ENCODE measurements around the gene CLDN19. TPM values are rescaled to one million over a fixed set of nuclear protein-coding genes. Genes with fewer than 3 reads are reported as not detected.

Gene CLDN19
- total and polyA plus RNA-seq, 8 donors: 0.37 TPM; not detected in 7

DNA sequence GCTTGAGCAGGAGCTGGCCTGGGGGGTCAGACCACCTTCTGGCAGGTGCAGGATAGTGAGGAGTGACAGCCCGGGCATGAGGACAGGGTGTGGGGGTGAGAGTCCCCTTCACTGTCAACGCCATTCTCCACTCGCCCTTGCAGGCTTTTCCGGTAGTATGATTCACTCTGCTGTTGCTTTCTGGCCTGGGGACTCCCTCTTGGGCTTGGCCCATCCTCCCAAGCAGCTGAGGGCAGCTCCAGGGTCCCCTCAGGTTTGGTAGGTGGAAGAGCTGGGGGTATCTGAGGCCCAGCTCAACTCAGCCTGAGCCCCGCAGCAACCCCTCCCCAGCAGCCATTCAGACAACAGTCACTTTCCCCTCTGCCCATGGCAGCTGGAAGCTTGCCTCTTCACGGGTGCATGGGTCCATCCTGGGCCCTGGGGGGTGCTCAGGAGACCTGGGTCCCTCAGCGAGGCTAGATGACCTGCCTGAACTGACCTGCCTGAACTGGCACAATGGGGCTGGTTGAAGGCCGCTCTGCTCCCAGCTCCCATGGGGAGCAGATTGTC, 1.3 kb downstream of the CLDN19 start:
- WGBS, 5 donors: 83 to 91% (median 86%) methylated on average over 4 to 8 of the region's 8 CpGs
- no peak for DNase-seq
- TF ChIP-seq EP300 (IDR thresholded peaks at IDR 0.05): no peak
- TF ChIP-seq, protein P1, sequence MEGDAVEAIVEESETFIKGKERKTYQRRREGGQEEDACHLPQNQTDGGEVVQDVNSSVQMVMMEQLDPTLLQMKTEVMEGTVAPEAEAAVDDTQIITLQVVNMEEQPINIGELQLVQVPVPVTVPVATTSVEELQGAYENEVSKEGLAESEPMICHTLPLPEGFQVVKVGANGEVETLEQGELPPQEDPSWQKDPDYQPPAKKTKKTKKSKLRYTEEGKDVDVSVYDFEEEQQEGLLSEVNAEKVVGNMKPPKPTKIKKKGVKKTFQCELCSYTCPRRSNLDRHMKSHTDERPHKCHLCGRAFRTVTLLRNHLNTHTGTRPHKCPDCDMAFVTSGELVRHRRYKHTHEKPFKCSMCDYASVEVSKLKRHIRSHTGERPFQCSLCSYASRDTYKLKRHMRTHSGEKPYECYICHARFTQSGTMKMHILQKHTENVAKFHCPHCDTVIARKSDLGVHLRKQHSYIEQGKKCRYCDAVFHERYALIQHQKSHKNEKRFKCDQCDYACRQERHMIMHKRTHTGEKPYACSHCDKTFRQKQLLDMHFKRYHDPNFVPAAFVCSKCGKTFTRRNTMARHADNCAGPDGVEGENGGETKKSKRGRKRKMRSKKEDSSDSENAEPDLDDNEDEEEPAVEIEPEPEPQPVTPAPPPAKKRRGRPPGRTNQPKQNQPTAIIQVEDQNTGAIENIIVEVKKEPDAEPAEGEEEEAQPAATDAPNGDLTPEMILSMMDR (IDR thresholded peaks at IDR 0.05): no peak
- TF ChIP-seq POLR2A (IDR thresholded peaks at IDR 0.05): no peak
- TF ChIP-seq POLR2AphosphoS5 (IDR thresholded peaks at IDR 0.05): no peak
- Histone ChIP-seq H3K27me3 (no peaks in the 10 kb centered on the region), H3K9me3 (no peaks in the 10 kb centered on the region), H3K27ac (no peak overlapping the region), H3K36me3 (no peaks in the 10 kb centered on the region), H3K4me3 (no peak overlapping the region), H3K4me1 (peaks cover 0 to 15% (median 0%) of the 10 kb centered on the region in 4 donors)
- intact Hi-C loops (cut with DNase I; ENCODE audit: low total_unique reads): no loop called here

DNA sequence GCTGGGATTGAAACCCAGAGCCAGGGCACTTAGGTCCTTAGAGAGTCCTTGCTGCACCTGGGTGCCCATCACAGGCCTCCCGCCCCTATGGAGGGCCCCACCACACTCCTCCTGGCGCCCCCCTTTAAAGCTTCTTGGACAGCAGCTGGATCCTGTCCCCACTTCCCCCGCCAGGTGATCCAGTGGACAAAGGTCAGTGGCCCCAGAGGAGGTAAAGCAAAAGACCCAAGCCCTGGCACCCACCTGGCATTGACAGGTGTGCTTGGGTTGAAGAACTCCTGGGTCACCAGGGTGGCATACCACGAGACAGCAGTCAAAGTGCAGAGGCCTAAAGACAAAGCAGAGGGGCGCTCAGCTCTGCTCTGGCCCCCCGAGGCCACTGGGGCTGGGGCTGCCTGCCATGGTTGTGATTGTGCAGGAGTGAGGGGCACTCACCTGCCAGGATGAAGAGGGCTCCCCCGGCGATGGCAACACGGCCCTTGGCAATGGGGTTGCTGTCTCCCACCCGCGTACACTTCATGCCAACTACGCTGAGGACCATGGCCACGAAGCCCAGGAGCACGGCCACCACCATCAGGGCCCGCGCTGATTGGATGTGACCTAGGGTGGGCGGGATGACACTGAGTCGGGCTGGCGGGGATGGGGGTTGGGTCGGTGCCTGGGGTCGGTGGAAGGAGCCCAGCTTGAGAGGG, 1.9 kb downstream of the CLDN19 start:
- Histone ChIP-seq H3K9me3 (no peaks in the 10 kb centered on the region), H3K4me1 (peaks cover 0 to 15% (median 0%) of the 10 kb centered on the region in 4 donors), H3K27ac (no peak overlapping the region), H3K27me3 (no peaks in the 10 kb centered on the region), H3K36me3 (no peaks in the 10 kb centered on the region), H3K4me3 (no peak overlapping the region)
- TF ChIP-seq POLR2A (IDR thresholded peaks at IDR 0.05) (no peak), POLR2AphosphoS5 (IDR thresholded peaks at IDR 0.05) (no peak), EP300 (IDR thresholded peaks at IDR 0.05) (no peak)
- TF ChIP-seq, protein P1 (IDR thresholded peaks at IDR 0.05): no peak
- DNase-seq: no peak
- 89 to 94% (median 92%) methylated on average over 13 to 21 of the region's 21 CpGs for WGBS, 5 donors
- intact Hi-C loops (cut with DNase I; ENCODE audit: low total_unique reads): no loop called here

DNA sequence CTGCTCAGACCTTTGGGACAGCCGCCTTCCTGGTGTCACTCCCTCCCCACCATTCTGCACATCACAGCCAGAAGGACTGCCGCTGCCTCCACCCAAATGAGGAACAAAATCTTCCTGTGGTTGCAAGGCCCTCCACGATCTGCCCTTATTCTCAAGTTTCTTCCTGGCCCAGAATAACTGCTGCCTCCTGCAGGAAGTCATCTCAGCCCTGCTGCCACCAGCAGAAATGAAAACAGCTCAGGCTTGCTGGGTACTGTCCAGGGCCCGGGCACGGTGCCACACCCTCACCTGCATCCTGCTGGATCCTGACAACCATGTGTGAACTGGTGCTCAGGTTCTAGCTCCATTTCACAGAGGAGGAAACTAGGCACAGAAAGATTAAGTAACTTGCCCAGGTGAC, 2.8 kb downstream of the CLDN19 start:
- peak in 1 of 2 donors; percentile 88 for DNase-seq
- TF ChIP-seq EP300 (IDR thresholded peaks at IDR 0.05) (no peak), POLR2AphosphoS5 (IDR thresholded peaks at IDR 0.05) (peak in 1 of 3 donors; percentile 15)
- TF ChIP-seq, protein P1 (IDR thresholded peaks at IDR 0.05): peak in 1 of 7 experiments; percentile 10
- no peaks in the 10 kb centered on the region for H3K36me3 ChIP-seq
- WGBS, 5 donors: 34 to 42% (median 39%) methylated on average over 5 of the region's 5 CpGs
- intact Hi-C loops (cut with DNase I; ENCODE audit: low total_unique reads): no loop called here
- H3K27ac ChIP-seq: no peak overlapping the region
- H3K27me3 ChIP-seq: no peaks in the 10 kb centered on the region
- H3K4me3 ChIP-seq: no peak overlapping the region
- H3K4me1 ChIP-seq: peaks cover 0 to 15% (median 0%) of the 10 kb centered on the region in 4 donors
- no peaks in the 10 kb centered on the region for H3K9me3 ChIP-seq

DNA sequence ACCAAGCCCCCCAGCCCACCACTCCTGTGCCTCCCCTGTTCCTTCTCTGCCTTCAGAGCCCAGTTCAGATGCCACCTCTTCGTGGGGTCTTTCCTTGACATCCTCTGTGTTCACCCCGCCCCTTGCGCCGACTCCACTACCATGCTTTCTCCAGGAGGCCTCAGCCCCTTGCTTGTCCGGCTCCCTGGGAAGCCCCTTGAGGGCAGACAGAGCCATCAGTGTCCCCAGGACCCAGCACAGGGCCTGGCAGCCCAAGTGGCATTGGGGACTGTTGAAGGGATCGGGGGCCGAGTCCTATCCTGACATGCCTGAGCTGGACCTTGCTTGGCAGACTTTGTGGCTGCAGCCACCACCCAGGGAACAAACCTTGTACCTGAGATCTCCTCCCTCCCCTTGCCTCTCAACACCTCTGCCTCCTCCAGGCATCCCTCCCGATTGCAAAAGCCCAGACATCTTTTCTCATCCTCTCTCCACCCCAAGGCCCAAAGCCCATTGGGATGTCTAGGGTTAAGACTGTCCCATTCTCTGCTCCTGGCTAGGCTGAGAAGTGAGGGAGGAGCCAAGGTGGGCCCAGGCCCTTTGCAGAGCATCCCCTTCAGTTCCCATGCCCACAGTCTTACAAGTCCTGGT, 3.4 kb downstream of the CLDN19 start:
- Histone ChIP-seq H3K4me3 (no peak overlapping the region), H3K36me3 (no peaks in the 10 kb centered on the region), H3K27ac (no peak overlapping the region), H3K27me3 (no peaks in the 10 kb centered on the region), H3K9me3 (no peaks in the 10 kb centered on the region), H3K4me1 (peaks cover 0 to 15% (median 0%) of the 10 kb centered on the region in 4 donors)
- TF ChIP-seq POLR2AphosphoS5 (IDR thresholded peaks at IDR 0.05): no peak
- TF ChIP-seq POLR2A (IDR thresholded peaks at IDR 0.05): no peak
- TF ChIP-seq, protein P1 (IDR thresholded peaks at IDR 0.05): no peak
- TF ChIP-seq EP300 (IDR thresholded peaks at IDR 0.05): no peak
- no peak for DNase-seq
- WGBS, 5 donors: 84 to 97% (median 90%) methylated on average over 8 of the region's 8 CpGs
- intact Hi-C loops (cut with DNase I; ENCODE audit: low total_unique reads): no loop called here

Data from stomach (tissue), 9 donors.